ENCODE results near the gene RRP8.
A peak's percentile ranks its signal among the peaks of the same experiment; 100 is the strongest.

RRP8 gene

DNA sequence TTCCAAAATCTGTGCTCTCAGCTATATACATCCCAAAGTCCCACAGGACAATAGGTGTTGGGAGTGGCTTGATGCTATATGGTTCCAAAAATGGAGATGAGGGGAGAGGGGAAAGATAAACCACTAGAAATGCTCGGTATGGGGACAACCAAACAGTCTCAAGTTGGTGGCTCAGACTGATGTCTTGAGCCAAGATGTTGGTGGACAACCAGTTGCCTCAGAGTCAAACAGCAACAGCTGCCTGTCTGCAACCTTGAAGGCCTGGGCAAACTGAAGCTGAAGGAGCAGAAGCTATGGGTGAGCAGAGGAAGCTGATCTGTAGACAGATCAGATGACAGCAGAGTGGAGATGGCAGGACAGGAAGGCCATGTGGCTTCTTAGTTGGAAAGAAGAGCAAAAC is 4.0 kb downstream of the RRP8 start:
- DNase-seq: no peak

DNA sequence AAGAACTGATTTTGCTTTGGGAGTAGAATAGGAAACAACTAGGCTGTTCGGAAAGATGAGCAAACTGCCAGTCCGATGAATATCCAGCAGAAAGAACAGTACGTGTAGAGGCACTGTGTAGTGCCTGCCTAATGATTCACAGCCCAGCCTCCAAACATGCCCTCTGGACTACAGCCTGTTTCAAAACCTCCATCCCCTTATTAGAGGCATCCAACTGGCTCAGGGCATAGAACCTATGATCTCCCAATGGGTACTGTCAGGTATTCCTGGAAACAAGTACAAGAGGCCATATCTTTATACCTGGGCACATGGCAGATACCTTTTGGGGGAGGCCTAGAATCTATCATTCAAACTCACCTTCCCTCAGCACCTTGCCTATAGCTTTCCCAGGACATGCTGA is 4.9 kb downstream of the RRP8 start:
- no peak for DNase-seq

GRCh38 chr11:6596239-6596877 is 7.1 kb downstream of the RRP8 start:
- DNase-seq: no peak

DNA sequence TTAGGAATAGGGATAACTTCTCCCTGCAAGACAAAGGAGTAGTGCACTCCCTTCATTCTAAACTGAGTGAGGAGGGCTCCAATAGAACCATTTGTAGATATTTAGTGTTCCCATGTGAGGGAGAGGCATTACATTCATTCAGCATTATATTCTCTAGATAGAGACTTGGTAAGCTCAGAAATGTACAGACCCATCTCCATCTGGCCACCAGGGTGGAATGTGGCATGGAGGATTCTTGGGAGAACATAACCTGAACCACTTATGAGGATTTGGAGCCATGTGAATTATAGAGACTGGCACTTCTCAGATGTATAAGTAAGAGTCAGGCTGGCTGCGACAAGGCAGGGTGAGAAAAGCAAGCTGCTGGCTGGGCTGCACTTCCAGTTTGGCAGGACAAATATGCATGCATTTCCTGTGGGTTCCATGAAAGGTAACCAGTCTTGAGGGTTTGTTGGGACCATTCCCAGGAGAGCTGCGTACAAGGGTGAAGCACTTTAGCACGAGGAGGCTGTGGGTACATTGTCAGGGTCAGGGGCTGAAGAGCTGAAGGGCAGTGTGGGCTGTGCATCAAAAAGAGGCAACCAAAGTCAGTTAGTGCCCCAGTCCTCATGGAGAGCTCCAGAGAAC is 9.2 kb downstream of the RRP8 start:
- DNase-seq: no peak

- DNase-seq: no peak
Observed at GRCh38 chr11:6588018-6588417, 15.4 kb downstream of the RRP8 start.

DNA sequence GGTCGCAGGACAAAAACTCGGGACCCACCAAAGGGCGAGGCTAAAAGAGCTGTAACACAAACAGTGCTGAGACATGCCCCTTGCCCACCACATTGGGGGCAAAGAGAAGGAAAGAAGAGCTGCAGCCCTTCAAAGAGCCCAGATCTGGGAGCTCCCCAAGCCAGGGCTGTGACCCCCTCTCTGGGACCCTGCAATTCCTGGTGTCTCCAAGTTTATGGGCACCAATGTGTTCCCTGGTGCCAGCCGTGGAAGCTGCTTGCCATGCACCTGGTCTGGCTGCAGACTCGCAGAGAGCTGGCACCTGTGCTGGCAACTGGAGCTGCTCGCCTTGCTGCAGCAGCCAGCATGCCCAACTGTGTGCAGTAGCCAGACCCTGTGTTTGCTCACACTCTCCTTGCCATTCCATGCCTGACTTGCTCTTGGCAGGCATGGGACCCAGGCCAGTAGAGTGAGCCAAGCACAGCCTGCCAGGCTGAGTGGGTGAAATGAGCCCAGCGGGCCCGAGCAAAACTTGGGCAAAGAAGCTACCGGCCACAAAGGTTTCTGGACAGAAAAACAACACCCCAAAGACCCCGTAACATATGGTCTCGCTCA is 16.0 kb downstream of the RRP8 start:
- DNase-seq: no peak

GRCh38 chr11:6586434-6587359 is 16.7 kb downstream of the RRP8 start:
- DNase-seq: no peak

DNA sequence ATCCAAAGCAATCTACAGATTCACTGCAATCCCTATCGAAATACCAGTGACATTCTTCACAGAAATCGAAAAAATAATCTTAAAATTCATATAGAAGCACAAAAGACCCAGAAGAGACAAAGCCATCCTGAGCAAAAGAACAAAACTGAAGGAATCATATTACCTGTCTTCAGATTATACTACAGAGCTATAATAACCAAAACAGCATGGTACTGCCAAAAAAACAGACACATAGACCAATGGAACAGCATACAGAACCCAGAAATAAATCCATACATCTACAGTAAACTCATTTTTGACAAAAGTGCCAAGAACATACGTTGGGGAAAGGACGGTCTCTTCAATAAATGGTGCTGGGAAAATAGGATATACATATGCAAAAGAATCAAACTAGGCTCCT is 18.9 kb downstream of the RRP8 start:
- no peak for DNase-seq

DNA sequence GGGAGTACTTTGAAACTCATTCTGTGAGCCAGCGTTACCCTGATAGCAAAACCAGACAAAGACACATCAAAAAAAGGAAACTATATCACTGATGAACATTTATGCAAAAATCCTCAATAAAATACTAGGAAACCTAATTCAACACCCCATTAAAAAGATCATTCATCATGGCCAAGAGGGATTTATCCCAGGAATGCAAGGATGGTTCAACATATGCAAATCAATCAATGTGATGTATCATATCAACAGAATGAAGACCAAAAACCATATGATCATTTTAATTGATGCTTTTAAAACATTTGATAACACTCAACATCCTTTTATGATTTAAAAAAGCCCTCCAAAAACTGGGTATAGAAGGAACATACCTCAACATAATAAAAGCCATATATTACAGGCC is 19.8 kb downstream of the RRP8 start:
- no peak for DNase-seq

DNA sequence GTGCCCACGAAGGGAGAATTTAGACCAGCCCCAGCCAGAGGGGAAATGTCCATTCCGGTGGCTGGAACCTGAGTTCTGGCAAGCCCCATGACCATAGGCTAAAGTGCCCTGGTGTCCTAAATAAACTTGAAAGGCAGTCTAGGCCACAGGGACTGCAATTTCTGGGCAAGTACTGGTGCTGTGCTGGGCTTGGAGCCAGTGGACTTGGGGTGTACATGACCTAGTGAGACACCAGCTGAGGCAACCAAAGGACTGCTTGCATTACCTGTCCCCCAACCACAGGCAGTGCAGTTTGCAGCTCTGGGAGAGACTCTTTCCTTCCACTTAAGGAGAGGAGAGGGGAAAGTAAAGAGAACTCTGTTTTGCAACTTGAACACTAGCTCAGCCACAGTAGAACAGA is 23.7 kb downstream of the RRP8 start:
- DNase-seq: no peak

DNA sequence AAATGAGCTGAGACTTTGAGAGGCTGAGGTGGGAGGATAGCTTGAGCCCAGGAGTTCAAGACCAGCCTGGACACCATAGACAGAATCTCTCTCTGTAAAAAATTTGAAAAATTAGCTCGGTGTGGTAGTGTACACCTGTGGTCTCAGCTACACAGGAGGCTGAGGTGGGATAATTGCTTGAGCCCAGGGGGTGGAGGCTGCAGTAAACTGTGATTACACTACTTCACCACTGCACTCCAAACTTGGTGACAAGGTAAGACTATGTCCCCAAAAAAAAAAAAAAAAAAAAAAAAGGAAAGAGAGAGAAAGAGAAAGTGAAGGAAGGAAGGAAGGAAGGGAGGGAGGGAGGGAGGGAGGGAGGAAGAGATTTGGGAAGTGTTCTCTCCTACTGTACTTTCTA is 25.3 kb downstream of the RRP8 start:
- no peak for DNase-seq

- peak; percentile 61 for DNase-seq
Observed at GRCh38 chr11:6576471-6577373, 26.7 kb downstream of the RRP8 start.

DNA sequence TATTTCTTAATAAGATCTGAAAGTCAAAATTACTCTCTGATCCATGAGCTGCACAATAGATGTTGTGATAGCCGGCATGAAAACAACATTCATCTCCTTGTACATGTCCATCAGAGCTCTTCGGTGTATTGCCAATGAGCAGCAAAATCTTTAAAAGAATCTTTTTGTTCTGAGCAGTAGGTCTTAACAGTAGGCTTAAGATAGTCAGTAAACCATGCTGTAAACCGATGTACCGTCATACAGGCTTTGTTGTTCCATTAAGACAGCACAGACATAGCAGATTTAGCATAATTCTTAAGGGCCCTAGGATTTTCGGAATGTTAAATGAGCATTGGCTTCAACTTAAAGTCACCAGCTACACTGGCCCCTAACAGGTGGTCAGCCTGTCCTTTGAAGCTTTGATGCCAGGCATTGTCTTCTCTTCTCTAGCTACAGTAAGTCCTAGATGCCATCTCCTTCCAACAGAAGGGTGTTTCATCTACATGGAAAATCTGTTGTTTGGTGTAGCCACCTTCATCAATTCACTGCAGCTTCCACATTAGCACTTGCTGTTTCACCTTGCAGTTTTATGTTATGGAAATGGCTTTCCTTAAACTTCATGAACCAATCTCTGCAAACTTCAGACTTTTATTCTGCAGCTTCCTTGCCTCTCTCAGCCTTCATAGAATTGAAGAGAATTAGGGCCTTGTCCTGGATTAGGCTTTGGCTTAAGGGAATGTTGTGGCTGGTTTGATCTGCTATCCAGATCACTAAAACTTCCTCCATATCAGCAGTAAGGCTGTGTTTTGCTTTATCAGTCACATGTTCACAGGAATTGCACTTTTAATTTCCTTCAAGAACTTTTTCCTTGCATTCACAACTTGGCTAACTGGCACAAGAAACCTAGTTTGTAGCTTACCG is 28.4 kb downstream of the RRP8 start:
- no peak for DNase-seq

- no peak for DNase-seq
Observed at GRCh38 chr11:6572215-6572614, 31.2 kb downstream of the RRP8 start.

DNA sequence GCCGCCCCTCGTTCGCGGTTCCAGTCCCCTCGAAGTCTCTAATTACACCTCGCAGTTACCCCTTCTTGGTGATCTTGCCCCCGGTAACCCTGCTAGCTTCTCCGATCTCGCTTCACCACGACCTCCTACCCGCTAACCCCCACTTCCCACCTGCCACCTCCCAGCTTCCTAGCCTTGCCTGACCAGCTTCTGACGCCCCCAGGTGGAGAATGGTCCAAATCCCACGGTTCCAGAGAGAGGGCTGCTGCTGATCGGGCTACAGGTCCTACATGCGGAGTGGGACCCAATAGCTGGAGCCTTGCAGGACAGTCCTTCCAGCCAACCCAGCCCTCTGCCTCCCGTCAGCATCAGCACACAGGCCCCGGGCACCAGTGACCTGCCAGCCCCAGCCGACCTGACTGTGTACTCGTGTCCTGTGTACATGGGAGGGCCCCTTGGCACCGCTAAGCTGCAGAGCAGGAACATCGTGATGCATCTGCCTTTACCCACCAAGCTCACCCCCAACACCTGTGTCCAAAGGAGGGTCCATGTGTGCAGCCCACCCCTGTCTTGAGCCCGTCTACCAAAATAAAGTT is 31.9 kb downstream of the RRP8 start:
- DNase-seq: no peak

GRCh38 chr11:6570691-6571427 is 32.6 kb downstream of the RRP8 start:
- DNase-seq: no peak

DNA sequence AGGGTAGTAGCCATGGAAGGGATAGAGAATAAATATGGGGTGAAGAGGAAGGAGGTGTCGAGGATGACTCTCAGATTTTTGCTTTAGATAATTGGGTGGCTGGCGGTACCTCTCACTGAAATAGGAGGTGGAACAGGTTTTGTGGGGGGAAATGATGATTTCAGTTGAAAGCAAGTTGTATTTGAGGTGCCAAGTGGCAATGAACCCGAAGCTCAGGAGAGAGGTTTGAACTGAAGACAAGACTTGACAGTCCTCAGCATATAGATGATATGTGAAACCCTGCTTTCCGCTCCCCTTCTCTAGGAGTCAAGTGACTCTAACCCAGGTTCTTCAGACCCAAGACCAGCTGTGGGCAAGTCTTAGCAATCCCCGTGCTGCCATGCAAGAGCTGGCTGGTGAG is 33.7 kb downstream of the RRP8 start:
- DNase-seq: no peak

DNA sequence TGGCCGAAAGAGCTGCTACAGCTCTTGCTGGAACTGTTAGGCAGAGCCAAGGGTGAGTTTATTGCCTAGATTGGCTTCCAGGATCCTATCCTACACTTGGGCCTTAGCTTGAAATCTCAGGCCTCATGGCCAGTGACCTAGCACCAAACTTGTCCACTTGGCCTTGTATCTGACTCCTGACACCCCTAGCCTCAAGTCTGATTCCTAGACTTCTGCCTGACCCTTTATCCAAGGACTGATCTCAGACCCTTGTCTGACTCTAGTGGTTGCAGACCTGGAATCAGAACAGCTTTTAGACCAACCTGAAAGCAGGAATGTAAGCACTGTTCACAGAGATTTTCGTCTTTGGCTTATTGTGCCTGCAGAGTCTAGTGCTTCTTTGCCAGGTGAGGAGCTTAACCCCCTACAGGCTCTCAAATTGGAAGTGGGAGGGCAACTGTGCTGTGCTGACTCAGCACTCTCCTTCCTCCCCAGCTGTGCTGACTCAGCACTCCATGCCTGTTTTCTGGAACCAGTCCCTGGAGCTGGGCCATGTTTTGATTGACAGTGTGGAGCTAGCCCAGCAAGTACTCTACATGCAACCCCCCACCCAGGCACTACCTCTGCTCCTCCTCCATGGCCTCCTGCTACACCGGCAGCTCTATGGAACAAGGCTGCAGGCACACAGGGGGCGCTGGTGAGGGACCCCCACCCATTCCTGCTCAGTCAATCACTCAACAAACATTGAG is 35.1 kb downstream of the RRP8 start:
- peak; percentile 78 for DNase-seq

GRCh38 chr11:6567371-6567745 is 36.1 kb downstream of the RRP8 start:
- no peak for DNase-seq

Measured in hematopoietic multipotent progenitor cell treated with erythropoietin and hydrocortisone succinate and interleukin-3 and kit ligand, for 6 days (in vitro differentiated cells).